ENCODE measurements around the gene CHD9NB.

DNA sequence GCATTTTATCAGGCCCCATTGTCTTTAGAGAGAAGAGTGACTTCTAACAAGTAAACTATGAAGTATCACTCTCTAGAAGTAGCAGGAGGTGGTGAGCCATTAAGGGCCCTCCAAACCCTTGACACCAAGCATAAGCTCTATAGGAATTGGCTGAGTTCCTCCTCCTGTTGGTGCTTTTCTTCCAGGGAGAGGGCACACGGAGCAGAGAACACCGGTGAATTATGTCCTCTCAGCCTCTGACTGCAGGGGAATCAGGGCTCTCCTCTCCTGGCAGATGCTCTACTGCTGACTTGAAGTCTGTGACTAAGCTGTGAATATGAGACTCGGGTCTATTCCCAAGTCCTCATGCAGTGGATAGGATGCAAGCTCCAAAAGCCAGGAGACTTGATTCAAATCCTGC lies 34.4 kb upstream of the CHD9NB start:
- TF ChIP-seq, protein P1, sequence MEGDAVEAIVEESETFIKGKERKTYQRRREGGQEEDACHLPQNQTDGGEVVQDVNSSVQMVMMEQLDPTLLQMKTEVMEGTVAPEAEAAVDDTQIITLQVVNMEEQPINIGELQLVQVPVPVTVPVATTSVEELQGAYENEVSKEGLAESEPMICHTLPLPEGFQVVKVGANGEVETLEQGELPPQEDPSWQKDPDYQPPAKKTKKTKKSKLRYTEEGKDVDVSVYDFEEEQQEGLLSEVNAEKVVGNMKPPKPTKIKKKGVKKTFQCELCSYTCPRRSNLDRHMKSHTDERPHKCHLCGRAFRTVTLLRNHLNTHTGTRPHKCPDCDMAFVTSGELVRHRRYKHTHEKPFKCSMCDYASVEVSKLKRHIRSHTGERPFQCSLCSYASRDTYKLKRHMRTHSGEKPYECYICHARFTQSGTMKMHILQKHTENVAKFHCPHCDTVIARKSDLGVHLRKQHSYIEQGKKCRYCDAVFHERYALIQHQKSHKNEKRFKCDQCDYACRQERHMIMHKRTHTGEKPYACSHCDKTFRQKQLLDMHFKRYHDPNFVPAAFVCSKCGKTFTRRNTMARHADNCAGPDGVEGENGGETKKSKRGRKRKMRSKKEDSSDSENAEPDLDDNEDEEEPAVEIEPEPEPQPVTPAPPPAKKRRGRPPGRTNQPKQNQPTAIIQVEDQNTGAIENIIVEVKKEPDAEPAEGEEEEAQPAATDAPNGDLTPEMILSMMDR (conservative IDR thresholded peaks at IDR 0.05; ENCODE audit: low read depth, low read length) = no peak
- TF ChIP-seq EZH2phosphoT487 (IDR thresholded peaks at IDR 0.05; ENCODE audit: borderline replicate concordance, low read length) (no peak), EZH2 (IDR thresholded peaks at IDR 0.05; ENCODE audit: low read length, unreplicated experiment) (no peak)

Measured in PC-3 (cell line).